Tibial nerve (tissue), 4 donors: ENCODE measurements around the gene LTBP1. TPM values are rescaled to one million over a fixed set of nuclear protein-coding genes. Genes with fewer than 3 reads are reported as not detected.
"Not testable (repeated sequence)": the region's sequence is repeated elsewhere in the genome, so short reads cannot be mapped to it uniquely, and the experiment has no call there.

Experiments used
- DNase-seq, 2 donors: peaks; one replicate each; pipeline ENCODE4 v3.0.0-alpha.2; 2019; ENCODE audit warnings: low spot score in 2 of 2
- H3K27ac ChIP-seq, 4 donors: fragments of 200-600 bp; sonication (generic) in 3 of 4; one replicate each; pipeline ENCODE4 v1.5.1; 2017 to 2019; ENCODE audit warnings: mild to moderate bottlenecking in 1 of 4
- H3K27me3 ChIP-seq, 2 donors: fragments of 200-600 bp; sonication (generic) in 1 of 2; one replicate each; pipeline versions ENCODE4 v1.5.1 to v1.6.0; 2017 to 2019
- H3K36me3 ChIP-seq, 3 donors: fragments of 200-600 bp; sonication (generic); one replicate each; pipeline ENCODE4 v1.5.1; 2018 to 2019
- H3K4me1 ChIP-seq, 4 donors: fragments of 200-600 bp; sonication (generic) in 3 of 4; one replicate each; pipeline ENCODE4 v1.5.1; 2017 to 2019
- H3K4me3 ChIP-seq, 4 donors: fragments of 200-600 bp; sonication (generic) in 3 of 4; one replicate each; pipeline ENCODE4 v1.5.1; 2017 to 2019; ENCODE audit warnings: mild to moderate bottlenecking in 1 of 4, moderate library complexity in 1 of 4
- H3K9me3 ChIP-seq, 4 donors: fragments of 200-600 bp; sonication (generic) in 3 of 4; one replicate each; pipeline ENCODE4 v1.5.1; 2017 to 2019
- CTCF ChIP-seq, 5 experiments: fragments of 200-600 bp in 3 of 5; fragments of 450-650 bp in 2 of 5; sonication (generic) in 3 of 5; IDR thresholded peaks; one replicate each; pipeline ENCODE4 v1.5.1; 2016 to 2019; ENCODE audit warnings: antibody characterized with exemption in 5 of 5, mild to moderate bottlenecking in 3 of 5, moderate library complexity in 2 of 5
- EP300 ChIP-seq, 2 donors: sonication (generic); formaldehyde crosslinking; IDR thresholded peaks; one replicate each; pipeline ENCODE4 v1.6.1; 2017; ENCODE audit warnings: antibody characterized with exemption in 2 of 2, mild to moderate bottlenecking in 1 of 2
- POLR2A ChIP-seq, 2 donors: fragments of 450-650 bp; IDR thresholded peaks; one replicate each; pipeline ENCODE4 v1.6.1; 2017; ENCODE audit warnings: antibody characterized with exemption in 2 of 2, mild to moderate bottlenecking in 2 of 2, moderate library complexity in 2 of 2
- WGBS, 2 donors: methylation state at CpG; one replicate each; pipeline ENCODE4 v1.1.5; 2018; 5-methylcytosine and 5-hydroxymethylcytosine counted together
- total RNA-seq, 4 donors: library from RNA; depleted of rRNA; stranded (reverse); fragments of >200 nt; gene quantifications; one replicate each; pipeline ENCODE4 v1.1.0, GENCODE V29; 2016

Gene LTBP1
- total RNA-seq, 4 donors from 2014 or later: 29.4 to 89.8 (median 50.6) TPM

- no peak for TF ChIP-seq POLR2A (IDR thresholded peaks at IDR 0.05)
- no peak for TF ChIP-seq CTCF (IDR thresholded peaks at IDR 0.05)
- 82 to 88% methylated on average over 6 of the region's 6 CpGs for WGBS, 2 donors
- H3K27me3 ChIP-seq: no peaks in the 10 kb centered on the region
- H3K9me3 ChIP-seq: peaks cover 0 to 3% (median 0%) of the 10 kb centered on the region in 4 donors
- H3K4me3 ChIP-seq: no peak overlapping the region
- H3K36me3 ChIP-seq: no peaks in the 10 kb centered on the region
- no peak for DNase-seq
- no peak overlapping the region for H3K27ac ChIP-seq
- H3K4me1 ChIP-seq: no peaks in the 10 kb centered on the region
Measured at GRCh38 chr2:32976409-32977063, 29.8 kb downstream of the LTBP1 start.

GRCh38 chr2:32977228-32977758, 30.5 kb downstream of the LTBP1 start:
- WGBS, 2 donors: 76 to 82% methylated on average over 3 to 6 of the region's 6 CpGs
- Histone ChIP-seq H3K27me3 (no peaks in the 10 kb centered on the region), H3K27ac (no peak overlapping the region), H3K36me3 (no peaks in the 10 kb centered on the region), H3K4me3 (no peak overlapping the region), H3K4me1 (no peaks in the 10 kb centered on the region), H3K9me3 (peaks cover 0 to 3% (median 0%) of the 10 kb centered on the region in 4 donors)
- TF ChIP-seq POLR2A (IDR thresholded peaks at IDR 0.05) (no peak), CTCF (IDR thresholded peaks at IDR 0.05) (no peak), EP300 (IDR thresholded peaks at IDR 0.05) (no peak)
- no peak for DNase-seq

- Histone ChIP-seq H3K27me3 (no peaks in the 10 kb centered on the region), H3K27ac (no peak overlapping the region), H3K4me3 (no peak overlapping the region), H3K4me1 (no peaks in the 10 kb centered on the region), H3K36me3 (no peaks in the 10 kb centered on the region), H3K9me3 (no peaks in the 10 kb centered on the region)
- DNase-seq: no peak
- 87 to 93% methylated on average over 4 of the region's 4 CpGs for WGBS, 2 donors
- TF ChIP-seq POLR2A (IDR thresholded peaks at IDR 0.05) (no peak), EP300 (IDR thresholded peaks at IDR 0.05) (no peak)
Measured at GRCh38 chr2:32981612-32982011, 34.9 kb downstream of the LTBP1 start.

- 86 to 89% methylated on average over 5 of the region's 5 CpGs for WGBS, 2 donors
- not testable (repeated sequence) for DNase-seq, H3K27ac ChIP-seq, H3K36me3 ChIP-seq, H3K4me3 ChIP-seq, H3K4me1 ChIP-seq, H3K27me3 ChIP-seq, H3K9me3 ChIP-seq
Measured at GRCh38 chr2:32983193-32983924, 36.6 kb downstream of the LTBP1 start.

- 85 to 94% methylated on average over 4 of the region's 4 CpGs for WGBS, 2 donors
- no peak for DNase-seq
- no peak for TF ChIP-seq EP300 (IDR thresholded peaks at IDR 0.05)
- no peak for TF ChIP-seq POLR2A (IDR thresholded peaks at IDR 0.05)
- Histone ChIP-seq H3K27ac (no peak overlapping the region), H3K27me3 (no peaks in the 10 kb centered on the region), H3K4me3 (no peak overlapping the region), H3K4me1 (no peaks in the 10 kb centered on the region), H3K9me3 (peaks cover 0 to 3% (median 0%) of the 10 kb centered on the region in 4 donors), H3K36me3 (no peaks in the 10 kb centered on the region)
Measured at GRCh38 chr2:32986480-32986879, 39.7 kb downstream of the LTBP1 start.

- no peak overlapping the region for H3K27ac ChIP-seq
- WGBS, 2 donors: 89 to 92% methylated on average over 3 of the region's 3 CpGs
Measured at GRCh38 chr2:32988525-32988924, 41.8 kb downstream of the LTBP1 start.

More at GRCh38 chr2:32988525-32988924, 41.8 kb downstream of the LTBP1 start:
- no peaks in the 10 kb centered on the region for H3K27me3 ChIP-seq
- H3K4me1 ChIP-seq: no peaks in the 10 kb centered on the region
- no peak for DNase-seq
- no peak for TF ChIP-seq POLR2A (IDR thresholded peaks at IDR 0.05)
- TF ChIP-seq CTCF (IDR thresholded peaks at IDR 0.05): no peak
- TF ChIP-seq EP300 (IDR thresholded peaks at IDR 0.05): no peak
- H3K9me3 ChIP-seq: peaks cover 0 to 3% (median 0%) of the 10 kb centered on the region in 4 donors
- H3K36me3 ChIP-seq: no peaks in the 10 kb centered on the region
- H3K4me3 ChIP-seq: no peak overlapping the region
